T-helper 1 cell (primary cell): Measurements from ENCODE around the gene IFFO2.
"Not testable (repeated sequence)": the region's sequence is repeated elsewhere in the genome, so short reads cannot be mapped to it uniquely, and the experiment has no call there.

Experiments used
- DNase-seq, 5 donors: peaks; one replicate each; pipeline ENCODE4 v3.0.0-alpha.2; 2012 to 2020

Gene IFFO2

GRCh38 chr1:18871401-18872070, 84.9 kb downstream of the IFFO2 start:
- DNase-seq, result no peak

GRCh38 chr1:18870957-18871356, 85.5 kb downstream of the IFFO2 start:
- no peak for DNase-seq

- not testable (repeated sequence) for DNase-seq
Measured at GRCh38 chr1:18870595-18870865, 85.9 kb downstream of the IFFO2 start.

GRCh38 chr1:18869847-18870594, 86.5 kb downstream of the IFFO2 start:
- DNase-seq, result no peak

DNA sequence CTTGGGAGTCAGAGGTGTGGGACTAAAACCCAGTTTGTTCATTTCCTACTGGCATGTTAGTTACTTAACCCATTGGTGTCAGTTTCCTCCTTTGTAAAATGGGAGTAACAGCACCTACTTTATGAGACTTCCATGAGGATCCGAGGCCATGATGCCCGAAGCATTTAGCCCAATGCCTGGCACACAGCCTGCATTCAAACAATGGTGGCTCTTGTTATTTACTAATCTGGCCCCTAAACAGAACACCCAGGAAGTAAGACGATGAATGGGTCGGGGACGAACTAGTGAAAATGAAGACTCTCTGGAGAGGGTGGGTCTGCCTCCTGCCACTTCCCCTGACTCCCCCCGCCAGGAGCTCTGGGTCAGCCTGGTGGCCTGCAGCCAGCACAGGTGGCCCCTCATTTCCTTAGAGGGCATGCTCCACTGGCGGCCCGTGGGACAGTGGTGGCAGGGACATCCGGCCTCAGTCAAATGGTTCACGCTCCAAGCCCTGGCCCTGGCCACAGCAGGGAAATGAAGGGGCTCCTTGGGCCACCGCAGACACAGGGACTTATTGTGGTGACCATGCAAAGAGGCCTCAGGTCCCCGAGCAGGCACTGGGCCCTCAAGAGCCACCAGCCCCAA, 87.6 kb downstream of the IFFO2 start:
- DNase-seq, result no peak

DNA sequence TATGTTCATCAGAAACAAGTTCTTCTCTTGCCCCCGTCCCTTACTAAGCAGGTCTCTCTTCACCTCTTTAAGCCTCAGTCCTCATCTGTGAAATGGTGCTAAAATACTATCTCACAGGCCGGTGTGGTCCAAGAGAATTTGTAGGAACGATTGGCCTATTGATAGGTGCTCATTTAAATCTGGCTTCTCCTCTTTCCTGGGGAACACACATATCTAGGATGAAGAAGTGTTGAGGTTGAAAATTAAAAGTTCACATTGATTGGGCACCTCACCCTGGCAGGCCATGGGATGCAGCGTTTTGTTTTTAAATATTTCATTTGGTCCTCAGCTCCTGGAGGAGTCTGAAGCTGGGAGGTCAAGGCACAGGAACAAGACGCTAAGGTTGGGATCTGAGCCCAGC, 88.1 kb downstream of the IFFO2 start:
- DNase-seq, result no peak

DNA sequence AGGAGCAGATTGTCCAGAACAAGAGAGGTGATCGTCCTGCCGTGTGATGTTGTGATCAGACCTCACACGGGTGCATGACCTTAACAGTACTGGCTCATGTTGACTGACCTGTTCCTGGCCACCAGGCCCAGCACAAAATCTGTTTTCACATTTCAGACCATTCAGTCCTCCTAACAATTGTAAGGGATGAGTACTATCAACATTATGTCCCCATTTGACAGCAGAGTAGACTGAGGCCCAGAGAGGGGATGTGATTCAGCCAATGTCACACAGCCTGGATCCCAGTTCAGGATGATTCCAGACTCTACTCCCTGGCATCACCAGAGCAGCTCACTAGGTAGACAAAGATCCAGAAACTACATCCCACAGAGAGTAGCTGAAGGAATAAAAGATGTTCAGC, 89.6 kb downstream of the IFFO2 start:
- no peak for DNase-seq

DNA sequence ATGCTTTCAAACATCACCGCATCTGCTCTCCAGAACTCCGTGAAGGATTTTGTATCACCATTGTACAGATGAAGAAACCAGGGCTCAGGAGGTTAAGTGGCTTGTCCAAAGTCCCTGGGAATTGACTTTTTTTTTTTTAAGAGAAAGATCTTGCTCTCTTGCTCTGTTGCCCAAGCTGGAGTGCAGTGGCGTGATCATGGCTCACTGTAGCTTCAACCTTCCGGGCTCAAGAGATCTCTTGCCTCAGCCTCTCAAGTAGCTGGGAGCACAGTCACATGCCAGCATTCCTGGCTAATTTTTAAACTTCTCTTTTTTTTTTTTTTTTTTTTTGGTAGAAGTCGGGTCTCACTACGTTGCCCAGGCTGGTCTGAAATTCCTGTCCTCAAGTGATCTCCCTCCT, 90.2 kb downstream of the IFFO2 start:
- no peak for DNase-seq

GRCh38 chr1:18865176-18865575, 91.3 kb downstream of the IFFO2 start:
- no peak for DNase-seq

DNA sequence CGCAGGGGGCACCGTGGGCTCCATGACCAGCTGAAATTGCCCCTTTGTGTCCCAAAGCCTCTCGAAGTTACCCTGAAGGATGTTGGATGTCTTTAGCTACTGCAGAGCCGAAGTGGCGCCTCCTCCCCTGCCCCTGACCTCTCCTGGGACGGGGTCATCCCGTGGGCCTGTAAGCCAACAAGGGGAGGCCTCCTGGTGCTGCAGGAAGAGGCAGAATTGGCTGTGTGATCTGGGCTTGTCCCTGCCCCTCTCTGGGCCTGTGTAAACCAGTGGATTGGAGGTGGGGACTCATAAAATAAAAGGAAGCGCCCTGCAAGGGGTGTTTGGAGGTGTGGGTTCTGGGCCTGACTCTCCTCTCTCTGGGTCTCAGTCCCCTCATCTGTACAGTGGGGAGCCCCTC, 94.9 kb downstream of the IFFO2 start:
- no peak for DNase-seq

DNA sequence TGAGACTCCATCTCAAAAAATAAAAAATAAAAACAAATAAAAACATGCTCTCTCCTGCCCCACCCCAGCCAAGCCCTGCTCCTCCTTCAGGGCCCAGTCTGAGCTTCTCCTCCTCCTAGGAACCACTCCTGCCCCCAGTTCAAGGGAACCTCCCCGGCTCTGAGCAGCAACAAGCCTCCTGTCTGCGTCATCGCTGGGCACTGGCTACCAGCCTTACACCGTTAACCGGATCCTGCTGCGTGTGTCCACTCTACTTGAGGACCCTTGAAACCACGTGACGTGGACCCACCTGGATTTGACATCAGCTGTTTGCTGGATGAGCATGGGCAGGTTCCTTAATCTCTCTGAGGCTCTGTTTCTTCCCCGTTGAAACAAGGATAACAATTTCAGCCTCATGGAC, 95.4 kb downstream of the IFFO2 start:
- DNase-seq, result no peak

GRCh38 chr1:18859560-18859959, 96.9 kb downstream of the IFFO2 start, which contains the start of gene TAS1R2:
Gene TAS1R2 (minus strand): TSS chr1:18859660. CDS start chr1:18859660, 0 bp downstream.
- no peak for DNase-seq

- DNase-seq, result no peak
Measured at GRCh38 chr1:18858070-18858688, 98.3 kb downstream of the IFFO2 start.

GRCh38 chr1:18856435-18856834, 100.0 kb downstream of the IFFO2 start:
- no peak for DNase-seq

DNA sequence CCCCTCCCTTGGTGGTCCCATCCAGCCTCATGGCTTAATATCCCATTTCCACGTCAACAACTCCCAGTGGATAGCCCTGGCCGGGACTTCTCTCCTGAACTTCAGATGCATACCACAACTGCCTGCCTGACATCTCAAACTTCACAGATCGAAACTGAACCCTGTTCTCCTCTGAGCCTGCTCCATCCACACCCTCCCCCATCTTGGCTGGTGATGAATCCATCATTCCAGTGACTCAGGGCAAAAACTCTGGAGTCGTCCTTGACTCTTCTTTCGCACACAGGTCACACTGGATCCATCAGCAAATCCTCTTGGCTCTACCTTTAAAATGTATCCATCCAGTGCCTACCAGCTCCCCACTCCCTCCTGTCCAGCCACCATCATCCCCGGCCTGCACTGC, 100.9 kb downstream of the IFFO2 start:
- DNase-seq, result no peak

GRCh38 chr1:18854331-18855025, 102.0 kb downstream of the IFFO2 start:
- DNase-seq, result no peak
